Activated naive CD4-positive, alpha-beta T cell (primary cell): ENCODE data around the gene EEF1AKMT1.
A peak's percentile ranks its signal among the peaks of the same experiment; 100 is the strongest.

ENCODE experiments used
- DNase-seq, 4 experiments: peaks; one replicate each; lab custom pipeline; 2025; lab: John Stamatoyannopoulos, UW

Gene EEF1AKMT1

GRCh38 chr13:20773194-20774080 is at the start of gene EEF1AKMT1:
Gene EEF1AKMT1, minus strand, starts transcription at chr13:20773961. Its CDS starts 16,363 bp downstream, at chr13:20757598.
- peak; percentile 92 to 95 (median 94) for DNase-seq

- DNase-seq = no peak
Observed at GRCh38 chr13:20823071-20823470, 49.3 kb upstream of the EEF1AKMT1 start.

- DNase-seq = no peak
Observed at GRCh38 chr13:20822406-20822805, 48.6 kb upstream of the EEF1AKMT1 start.

GRCh38 chr13:20819715-20820114 is 46.0 kb upstream of the EEF1AKMT1 start:
- DNase-seq = no peak

- no peak for DNase-seq
Observed at GRCh38 chr13:20815464-20815863, 41.7 kb upstream of the EEF1AKMT1 start.

- no peak for DNase-seq
Observed at GRCh38 chr13:20814224-20814910, 40.6 kb upstream of the EEF1AKMT1 start.

- no peak for DNase-seq
Observed at GRCh38 chr13:20812890-20813289, 39.1 kb upstream of the EEF1AKMT1 start.

GRCh38 chr13:20810808-20811207 is 37.0 kb upstream of the EEF1AKMT1 start:
- DNase-seq = no peak

GRCh38 chr13:20808874-20809273 is 35.1 kb upstream of the EEF1AKMT1 start:
- DNase-seq = no peak

GRCh38 chr13:20803180-20803965 is 29.6 kb upstream of the EEF1AKMT1 start:
- DNase-seq = no peak

GRCh38 chr13:20801707-20802106 is 27.9 kb upstream of the EEF1AKMT1 start:
- DNase-seq = no peak

- no peak for DNase-seq
Observed at GRCh38 chr13:20799726-20800416, 26.1 kb upstream of the EEF1AKMT1 start.

- DNase-seq = no peak
Observed at GRCh38 chr13:20798027-20798426, 24.3 kb upstream of the EEF1AKMT1 start.

GRCh38 chr13:20796791-20797508 is 23.2 kb upstream of the EEF1AKMT1 start:
- DNase-seq = no peak

- DNase-seq = no peak
Observed at GRCh38 chr13:20789665-20790064, 15.9 kb upstream of the EEF1AKMT1 start.

GRCh38 chr13:20788312-20788711 is 14.6 kb upstream of the EEF1AKMT1 start:
- DNase-seq = no peak

- DNase-seq = no peak
Observed at GRCh38 chr13:20787180-20787579, 13.4 kb upstream of the EEF1AKMT1 start.

- no peak for DNase-seq
Observed at GRCh38 chr13:20782116-20782708, 8.5 kb upstream of the EEF1AKMT1 start.

GRCh38 chr13:20780317-20780716 is 6.6 kb upstream of the EEF1AKMT1 start:
- no peak for DNase-seq

GRCh38 chr13:20779405-20779804 is 5.6 kb upstream of the EEF1AKMT1 start:
- no peak for DNase-seq

GRCh38 chr13:20778311-20778710 is 4.5 kb upstream of the EEF1AKMT1 start:
- DNase-seq = no peak
